ENCODE results near the gene DLX1. TPM values are rescaled to one million over a fixed set of nuclear protein-coding genes. Genes with fewer than 3 reads are reported as not detected.
A peak's percentile ranks its signal among the peaks of the same experiment; 100 is the strongest.

DLX1 gene
- total and polyA plus RNA-seq, 9 of the 15 experiments (the other 6 are each of a cell fraction or from before 2014, with no cell fraction given) = 1.9 to 26.2 (median 9.6) TPM

GRCh38 chr2:172098650-172099471 is 13.6 kb downstream of the DLX1 start (continued):
- TF ChIP-seq HOMEZ (CRISPR knock-in tag; IDR thresholded peaks at IDR 0.05) (no peak), CBFA2T2 (conservative IDR thresholded peaks at IDR 0.05) (peak; percentile 60), ZNF407 (IDR thresholded peaks at IDR 0.05; ENCODE audit: low read depth) (peak; percentile 51; the same call in 1 of the 2 replicates), ZNF263 (CRISPR knock-in tag; IDR thresholded peaks at IDR 0.05; ENCODE audit: borderline replicate concordance) (peak; percentile 32; the same call in 1 of the 2 replicates), ZMIZ1 (IDR thresholded peaks at IDR 0.05; ENCODE audit: low read depth in 2 of 2, low read length in 2 of 2) (no peak), JUN (IDR thresholded peaks at IDR 0.05; ENCODE audit: borderline replicate concordance, low read depth, low read length) (peak; percentile 88), JUN (CRISPR knock-in tag; IDR thresholded peaks at IDR 0.05; ENCODE audit: borderline replicate concordance) (no peak), ZNF57 (CRISPR knock-in tag; IDR thresholded peaks at IDR 0.05) (no peak), NFE2L1 (tag; IDR thresholded peaks at IDR 0.05; ENCODE audit: borderline replicate concordance, low read depth) (no peak), HIVEP1 (CRISPR knock-in tag; IDR thresholded peaks at IDR 0.05) (no peak)
- TF ChIP-seq, protein P1, sequence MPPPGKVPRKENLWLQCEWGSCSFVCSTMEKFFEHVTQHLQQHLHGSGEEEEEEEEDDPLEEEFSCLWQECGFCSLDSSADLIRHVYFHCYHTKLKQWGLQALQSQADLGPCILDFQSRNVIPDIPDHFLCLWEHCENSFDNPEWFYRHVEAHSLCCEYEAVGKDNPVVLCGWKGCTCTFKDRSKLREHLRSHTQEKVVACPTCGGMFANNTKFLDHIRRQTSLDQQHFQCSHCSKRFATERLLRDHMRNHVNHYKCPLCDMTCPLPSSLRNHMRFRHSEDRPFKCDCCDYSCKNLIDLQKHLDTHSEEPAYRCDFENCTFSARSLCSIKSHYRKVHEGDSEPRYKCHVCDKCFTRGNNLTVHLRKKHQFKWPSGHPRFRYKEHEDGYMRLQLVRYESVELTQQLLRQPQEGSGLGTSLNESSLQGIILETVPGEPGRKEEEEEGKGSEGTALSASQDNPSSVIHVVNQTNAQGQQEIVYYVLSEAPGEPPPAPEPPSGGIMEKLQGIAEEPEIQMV (tag; conservative IDR thresholded peaks at IDR 0.05; ENCODE audit: low read depth) = no peak

Measured in K562 (cell line).